C4-2B (cell line): ENCODE results near the gene YIF1A.

Source experiments
- CTCF ChIP-seq: fragments of 450-650 bp; conservative IDR thresholded peaks from 2 replicates; pipeline ENCODE4 v1.5.1; 2017; ENCODE audit warnings: mild to moderate bottlenecking
- ZFX ChIP-seq: fragments of 450-650 bp; IDR thresholded peaks from 2 replicates; pipeline ENCODE4 v1.6.1; 2017

DNA sequence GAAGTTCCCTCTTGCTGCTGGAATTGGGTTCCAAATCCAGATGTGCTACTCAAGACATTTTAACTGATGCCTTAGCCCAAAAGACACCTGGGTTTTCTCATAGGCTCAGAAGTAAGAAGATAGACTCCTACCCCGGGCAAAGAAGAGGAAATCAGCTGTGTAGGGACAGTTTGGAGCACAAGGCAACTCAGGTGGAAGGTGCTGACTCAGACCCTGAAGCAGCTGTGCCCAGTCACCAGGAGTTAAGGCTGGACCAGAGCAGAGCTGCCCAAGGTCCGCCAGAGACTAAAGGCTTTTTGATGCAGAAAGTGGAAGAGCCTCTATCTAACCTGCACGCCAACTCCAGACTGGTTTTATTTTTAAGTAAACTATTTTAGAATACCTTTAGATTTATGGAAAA lies 41.1 kb downstream of the YIF1A start:
- TF ChIP-seq ZFX (no peak), CTCF (no peak)
